ENCODE results near the gene SNPH.

The SNPH gene

DNA sequence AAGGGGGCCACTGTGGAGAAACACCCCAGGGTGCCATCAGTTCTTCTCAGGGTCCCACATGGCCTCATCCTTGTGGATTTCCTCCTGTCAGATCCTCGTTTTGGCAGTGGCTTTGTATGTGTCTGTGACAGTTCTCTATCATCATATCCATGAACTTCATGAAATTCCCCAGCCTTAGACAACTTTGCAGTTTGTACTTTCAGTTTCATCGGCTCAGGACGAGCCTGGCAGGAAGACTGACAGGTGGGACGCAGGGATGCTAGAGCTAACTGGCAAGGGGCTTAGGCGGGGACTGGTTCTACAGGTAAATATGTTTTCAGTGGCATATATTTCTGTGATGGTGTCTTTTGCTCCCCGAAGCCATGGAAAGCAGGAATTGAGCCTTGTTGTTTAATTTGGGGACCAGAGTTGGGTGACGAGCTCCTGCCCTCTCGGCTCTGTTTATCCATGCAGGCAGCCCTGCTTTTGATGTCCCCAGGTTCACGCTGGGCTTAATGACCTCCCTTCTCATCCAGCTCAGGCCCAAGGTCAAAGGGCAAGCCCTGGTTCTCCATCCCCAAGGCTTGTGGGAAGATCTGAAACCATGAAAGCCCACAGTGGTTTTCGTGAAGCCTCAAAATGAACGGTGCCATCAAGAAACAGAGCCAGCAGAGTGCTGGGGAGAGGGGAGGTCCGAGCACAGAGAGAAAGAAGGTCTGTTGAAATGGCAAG is 51.6 kb downstream of the SNPH start:
- no peak overlapping the region for H3K27ac ChIP-seq
- TF ChIP-seq, protein P1, sequence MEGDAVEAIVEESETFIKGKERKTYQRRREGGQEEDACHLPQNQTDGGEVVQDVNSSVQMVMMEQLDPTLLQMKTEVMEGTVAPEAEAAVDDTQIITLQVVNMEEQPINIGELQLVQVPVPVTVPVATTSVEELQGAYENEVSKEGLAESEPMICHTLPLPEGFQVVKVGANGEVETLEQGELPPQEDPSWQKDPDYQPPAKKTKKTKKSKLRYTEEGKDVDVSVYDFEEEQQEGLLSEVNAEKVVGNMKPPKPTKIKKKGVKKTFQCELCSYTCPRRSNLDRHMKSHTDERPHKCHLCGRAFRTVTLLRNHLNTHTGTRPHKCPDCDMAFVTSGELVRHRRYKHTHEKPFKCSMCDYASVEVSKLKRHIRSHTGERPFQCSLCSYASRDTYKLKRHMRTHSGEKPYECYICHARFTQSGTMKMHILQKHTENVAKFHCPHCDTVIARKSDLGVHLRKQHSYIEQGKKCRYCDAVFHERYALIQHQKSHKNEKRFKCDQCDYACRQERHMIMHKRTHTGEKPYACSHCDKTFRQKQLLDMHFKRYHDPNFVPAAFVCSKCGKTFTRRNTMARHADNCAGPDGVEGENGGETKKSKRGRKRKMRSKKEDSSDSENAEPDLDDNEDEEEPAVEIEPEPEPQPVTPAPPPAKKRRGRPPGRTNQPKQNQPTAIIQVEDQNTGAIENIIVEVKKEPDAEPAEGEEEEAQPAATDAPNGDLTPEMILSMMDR (conservative IDR thresholded peaks at IDR 0.05) = no peak

DNA sequence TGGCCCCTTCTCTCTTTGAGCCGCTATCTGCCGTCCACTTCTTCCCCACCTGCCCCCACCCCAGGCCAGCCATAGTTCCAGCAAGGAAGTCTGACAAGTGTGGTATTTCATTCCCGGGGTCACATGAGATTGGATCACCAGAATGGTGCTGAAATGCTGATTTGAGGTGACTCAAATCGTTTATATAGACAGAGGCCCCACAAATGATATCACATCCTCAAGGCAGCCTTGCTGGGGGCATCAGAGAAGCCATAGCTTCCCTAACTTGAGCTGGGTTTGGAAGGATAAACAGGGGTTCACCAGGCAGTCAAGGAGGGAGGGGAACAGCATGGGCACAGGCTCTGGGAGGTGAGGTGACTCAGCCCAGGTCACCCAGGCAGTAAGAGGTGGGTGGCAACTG is 53.0 kb downstream of the SNPH start:
- H3K27ac ChIP-seq = no peak overlapping the region
- TF ChIP-seq, protein P1 (conservative IDR thresholded peaks at IDR 0.05) = no peak

DNA sequence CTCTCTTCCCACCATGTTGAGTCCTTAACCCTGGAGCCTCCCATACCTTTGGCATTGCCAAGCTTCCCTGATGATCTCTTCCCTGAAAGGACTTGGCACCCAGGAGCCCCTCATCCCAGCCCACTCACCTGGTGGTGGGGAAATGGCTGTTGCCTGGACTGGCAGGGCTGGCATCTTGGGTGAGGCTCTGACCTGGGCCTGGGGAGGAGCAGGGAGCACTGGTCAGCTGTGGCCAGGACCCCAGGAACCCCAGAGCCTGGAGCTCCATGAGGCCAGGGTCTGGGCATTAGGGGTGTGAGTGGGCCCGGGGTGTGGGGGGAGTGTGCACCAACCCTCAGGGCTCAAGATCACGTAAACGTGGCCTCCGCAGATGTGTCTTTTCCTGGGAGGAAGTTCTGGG is 53.4 kb downstream of the SNPH start:
- H3K27ac ChIP-seq = no peak overlapping the region
- TF ChIP-seq, protein P1 (conservative IDR thresholded peaks at IDR 0.05) = no peak

DNA sequence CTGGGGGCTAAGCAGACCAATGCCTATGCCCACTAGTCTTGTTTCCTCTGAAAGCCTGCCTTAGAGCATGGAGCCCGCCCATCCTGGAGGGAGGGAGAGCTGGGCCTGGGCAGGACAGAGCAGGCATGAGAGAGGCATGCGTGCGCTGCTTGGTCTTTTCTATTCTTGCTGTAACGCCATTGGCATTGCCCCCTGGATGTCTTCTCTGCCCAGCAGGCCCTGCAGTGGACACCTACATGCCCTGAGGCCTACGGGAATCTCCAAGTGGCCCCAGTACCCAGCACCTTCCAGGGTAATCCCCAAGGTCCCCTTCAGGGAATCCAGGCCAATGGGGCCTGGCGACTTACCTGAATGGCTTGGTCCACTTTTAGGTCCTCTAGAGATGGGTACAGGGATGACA is 53.9 kb downstream of the SNPH start:
- no peak overlapping the region for H3K27ac ChIP-seq
- TF ChIP-seq, protein P1 (conservative IDR thresholded peaks at IDR 0.05) = no peak

DNA sequence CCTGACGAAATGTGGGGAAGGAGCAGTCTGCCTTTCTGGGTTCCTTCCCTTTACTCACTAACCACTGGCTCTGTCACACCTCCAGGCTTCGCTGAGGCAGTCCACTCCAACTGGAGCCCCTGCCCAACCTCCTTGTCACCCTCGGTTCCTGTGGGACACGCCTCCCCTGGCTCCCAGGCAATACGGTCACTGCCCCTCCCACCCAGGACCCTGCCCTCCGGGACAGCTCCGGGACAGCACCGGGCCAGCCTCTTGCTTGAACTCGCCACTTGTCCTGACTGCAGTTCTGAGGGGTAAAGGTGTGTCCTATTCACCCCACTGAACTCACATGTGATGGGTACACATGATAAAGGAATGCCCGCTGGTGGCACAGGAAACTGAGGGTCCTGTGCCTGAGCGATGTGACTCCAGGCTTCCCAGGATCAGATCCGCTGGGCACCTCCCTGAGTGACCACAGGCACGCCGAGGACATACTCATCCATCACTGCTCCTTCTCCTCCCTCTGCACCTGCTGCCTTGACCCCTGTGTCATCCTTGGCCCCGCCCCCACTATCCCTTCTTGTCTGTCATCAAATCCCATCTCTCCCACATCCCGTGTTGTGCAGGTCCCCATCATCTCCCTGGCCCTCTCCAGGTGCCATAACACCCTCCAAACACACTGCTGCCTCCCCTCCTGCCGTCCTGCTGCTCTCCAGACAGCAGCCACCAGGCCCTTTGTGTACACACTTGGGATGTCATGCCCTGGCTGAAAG is 55.0 kb downstream of the SNPH start:
- TF ChIP-seq, protein P1 (conservative IDR thresholded peaks at IDR 0.05) = no peak
- no peak overlapping the region for H3K27ac ChIP-seq

DNA sequence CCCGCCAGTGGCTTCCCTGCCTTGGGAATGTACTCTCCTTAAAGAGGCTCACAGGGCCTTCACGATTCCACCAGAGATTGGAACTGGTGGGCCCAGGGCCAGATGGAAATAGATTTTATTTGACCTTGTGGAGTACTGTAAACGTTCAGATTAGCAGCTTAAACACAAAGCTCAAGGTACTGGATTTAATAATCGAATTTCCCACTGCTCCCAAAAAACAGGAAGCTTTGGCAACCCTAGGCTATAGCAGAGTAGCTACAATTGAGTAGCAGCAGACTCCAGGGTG is 55.5 kb downstream of the SNPH start:
- TF ChIP-seq, protein P1 (conservative IDR thresholded peaks at IDR 0.05) = no peak
- no peak overlapping the region for H3K27ac ChIP-seq

DNA sequence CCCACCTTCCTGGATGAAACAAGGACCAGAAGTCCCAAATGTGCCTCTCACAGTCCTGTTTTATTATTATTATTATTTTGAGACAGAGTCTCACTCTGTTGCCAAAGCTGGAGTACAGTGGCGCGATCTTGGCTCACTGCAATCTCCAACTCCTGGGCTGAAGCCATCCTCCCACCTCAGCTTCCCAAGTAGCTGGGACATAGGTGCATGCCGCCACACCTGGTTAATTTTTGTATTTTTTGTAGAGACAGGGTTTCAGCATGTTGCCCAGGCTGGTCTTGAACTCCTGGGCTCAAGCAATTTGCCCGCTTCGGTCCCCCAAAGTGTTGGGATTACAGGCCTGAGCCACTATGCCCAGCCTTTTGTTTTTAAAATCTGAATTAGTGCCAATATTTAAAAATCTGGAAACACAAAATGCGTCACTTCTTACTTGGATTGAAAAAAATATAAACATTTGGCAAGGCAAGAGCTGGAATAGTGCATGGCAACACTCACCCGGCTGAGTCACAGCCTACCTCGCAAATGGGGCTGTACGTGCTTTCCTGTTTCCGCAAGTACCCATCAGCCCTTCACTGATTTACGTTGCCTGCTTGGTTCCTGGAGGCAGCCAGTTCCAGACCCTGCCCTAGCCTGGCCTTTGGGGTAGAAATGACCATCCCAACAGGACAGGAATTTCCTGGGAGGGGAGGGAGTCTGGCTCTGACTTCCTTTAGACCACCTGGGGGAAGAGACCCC is 56.6 kb downstream of the SNPH start:
- H3K27ac ChIP-seq = no peak overlapping the region

More for the DNA sequence above, 56.6 kb downstream of the SNPH start:
- TF ChIP-seq, protein P1 (conservative IDR thresholded peaks at IDR 0.05) = no peak
